T-cell (primary cell): ENCODE data around the gene SPAAR. TPM values are rescaled to one million over a fixed set of nuclear protein-coding genes. Genes with fewer than 3 reads are reported as not detected.
"Not testable (repeated sequence)": the region's sequence is repeated elsewhere in the genome, so short reads cannot be mapped to it uniquely, and the experiment has no call there.

Experiments
- ATAC-seq, 4 experiments: fragments of 200-7000 bp in 3 of 4; fragments of 150-1000 bp in 1 of 4; cut with Tn5 transposase; replicated peaks in 1 of 4; 1 replicate in 3 of 4; 2 replicates in 1 of 4; pipeline ENCODE4 v1.10.0; 2021; ENCODE audit warnings: moderate library complexity in 3 of 4, mild to moderate bottlenecking in 2 of 4, moderate number of reproducible peaks in 1 of 4
- CTCF ChIA-PET, 2 donors: fragments of 300-600 bp; sonication (Branson Sonifier 250); formaldehyde crosslinking; loops; one replicate each; lab custom pipeline; 2022; ENCODE audit warnings: antibody characterized with exemption in 2 of 2; lab: Charles Lee
- POLR2A ChIA-PET, 2 donors: fragments of 300-600 bp; sonication (Branson Sonifier 250); formaldehyde crosslinking; loops; one replicate each; lab custom pipeline; 2022; ENCODE audit warnings: antibody characterized with exemption in 2 of 2; lab: Charles Lee
- DNase-seq, 35 experiments: peaks; one replicate each; pipeline versions ENCODE4 v3.0.0 to v3.0.0-alpha.2; 2013 to 2023
- H3K27ac ChIP-seq: one replicate; pipeline ENCODE4 v1.5.1; 2013; ENCODE audit warnings: low read length
- H3K27me3 ChIP-seq, 2 experiments: replicated peaks in 1 of 2; 1 replicate in 1 of 2; 2 replicates in 1 of 2; pipeline versions ENCODE4 v1.6.1 to v1.7.0; 2013; ENCODE audit warnings: low read length in 1 of 2, mixed read lengths in 1 of 2; ENCODE audit not compliant: control insufficient read depth in 2 of 2, insufficient read depth in 2 of 2; ENCODE audit errors: extremely low read depth in 1 of 2
- H3K36me3 ChIP-seq, 2 donors: 1 replicate in 1 of 2; 2 replicates in 1 of 2; pipeline versions ENCODE4 v1.6.1 to v1.7.0; 2013; ENCODE audit warnings: low read length in 1 of 2; ENCODE audit not compliant: control insufficient read depth in 2 of 2, insufficient read depth in 1 of 2; ENCODE audit errors: extremely low read depth in 1 of 2
- H3K4me1 ChIP-seq, 2 experiments: 1 replicate in 1 of 2; 2 replicates in 1 of 2; pipeline versions ENCODE4 v1.6.1 to v1.7.0; 2013; ENCODE audit warnings: low read length in 2 of 2, mixed read lengths in 1 of 2; ENCODE audit not compliant: insufficient read depth in 2 of 2, control insufficient read depth in 1 of 2; ENCODE audit errors: extremely low read depth in 1 of 2
- H3K4me3 ChIP-seq, 2 donors: 1 replicate in 1 of 2; 2 replicates in 1 of 2; pipeline versions ENCODE4 v1.5.1 to v1.7.0; 2013; ENCODE audit warnings: mild to moderate bottlenecking in 2 of 2, low read length in 1 of 2, moderate library complexity in 1 of 2; ENCODE audit not compliant: control insufficient read depth in 1 of 2; ENCODE audit errors: extremely low read depth in 1 of 2
- H3K9me3 ChIP-seq: 2 replicates; pipeline ENCODE4 v1.7.0; 2013
- H3K27ac Mint-ChIP-seq, 2 donors: one replicate each; pipeline ENCODE4 v1.8.0; 2020 to 2021; ENCODE audit warnings: mild to moderate bottlenecking in 2 of 2, mixed read lengths in 2 of 2
- H3K27me3 Mint-ChIP-seq, 2 donors: one replicate each; pipeline ENCODE4 v1.8.0; 2021 to 2022; ENCODE audit warnings: mixed read lengths in 2 of 2
- H3K36me3 Mint-ChIP-seq: one replicate; pipeline ENCODE4 v1.8.0; 2021; ENCODE audit warnings: mixed read lengths
- H3K4me1 Mint-ChIP-seq, 3 donors: one replicate each; pipeline ENCODE4 v1.8.0; 2020 to 2022; ENCODE audit warnings: mixed read lengths in 3 of 3, mild to moderate bottlenecking in 1 of 3
- H3K4me3 Mint-ChIP-seq, 3 donors: one replicate each; pipeline ENCODE4 v1.8.0; 2020 to 2022; ENCODE audit warnings: mild to moderate bottlenecking in 3 of 3, mixed read lengths in 3 of 3, moderate library complexity in 3 of 3
- H3K9me3 Mint-ChIP-seq, 3 donors: one replicate each; pipeline ENCODE4 v1.8.0; 2020 to 2022; ENCODE audit warnings: mixed read lengths in 3 of 3
- WGBS: methylation state at CpG from one replicate; pipeline ENCODE4 v1.1.5; 2013; ENCODE audit warnings: missing lambda C conversion rate; ENCODE audit not compliant: insufficient coverage; 5-methylcytosine and 5-hydroxymethylcytosine counted together
- total RNA-seq, 35 experiments: library from RNA in 6 of 35; stranded (reverse) in 6 of 35; fragments of 120-200 nt in 1 of 35; gene quantifications; one replicate each; pipeline versions ENCODE4 v1.2.1 to v1.2.4 and lab custom pipeline; 2013 to 2026

SPAAR gene
- total RNA-seq, 5 donors from 2014 or later (not counting 1 experiment from before 2014, with no cell fraction given) = not detected

GRCh38 chr9:35934069-35934468, 24.8 kb downstream of the SPAAR start:
- H3K4me3 Mint-ChIP-seq, DNase-seq, H3K9me3 ChIP-seq, H3K36me3 Mint-ChIP-seq, POLR2A ChIA-PET, H3K27ac Mint-ChIP-seq, H3K27me3 Mint-ChIP-seq, H3K9me3 Mint-ChIP-seq, H3K27me3 ChIP-seq, ATAC-seq, H3K36me3 ChIP-seq, H3K4me3 ChIP-seq, H3K27ac ChIP-seq: not testable (repeated sequence)
- CTCF ChIA-PET = interaction anchor here in 1 of 2 donors (0.6 kb wide), 1 partner anchor 11 kb away, joined by 3 read pairs; no protein-coding TSS in a partner anchor
- 87% methylated on average over 3 of the region's 6 CpGs for WGBS
- H3K4me1 ChIP-seq = peaks cover 16 to 23% of the 10 kb centered on the region in 2 experiments
- peaks cover 31 to 38% (median 34%) of the 10 kb centered on the region in 3 donors for H3K4me1 Mint-ChIP-seq

DNA sequence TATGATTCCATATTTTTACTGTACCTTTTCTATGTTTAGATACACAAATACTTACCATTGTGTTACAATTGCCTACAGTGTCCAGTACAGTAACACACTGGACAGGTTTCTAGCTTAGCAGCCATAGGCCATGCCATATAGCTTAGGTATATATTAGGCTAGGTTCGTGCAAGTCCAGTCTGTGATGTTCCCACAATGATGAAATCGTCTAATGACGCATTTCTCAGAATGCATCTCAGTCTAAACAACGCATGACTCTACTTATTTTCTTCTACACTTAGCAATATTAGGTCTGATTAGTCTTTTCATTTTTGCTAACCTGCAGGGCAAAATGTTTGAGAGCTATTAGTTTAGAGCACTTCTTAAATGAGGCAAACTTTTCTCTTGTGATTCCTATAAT, 26.0 kb downstream of the SPAAR start:
- ATAC-seq = no peak
- H3K27ac Mint-ChIP-seq = no peak overlapping the region
- no peak for DNase-seq
- CTCF ChIA-PET = interaction anchor here in 1 of 2 donors (1.6 kb wide), 1 partner anchor 10 kb away, joined by 6 read pairs; no protein-coding TSS in a partner anchor
- no peak overlapping the region for H3K4me3 Mint-ChIP-seq
- no peaks in the 10 kb centered on the region for H3K27me3 Mint-ChIP-seq
- no peak overlapping the region for H3K27ac ChIP-seq
- H3K27me3 ChIP-seq = no peaks in the 10 kb centered on the region
- H3K4me1 Mint-ChIP-seq = peaks cover 43 to 50% (median 46%) of the 10 kb centered on the region in 3 donors
- peaks cover 25 to 31% of the 10 kb centered on the region in 2 experiments for H3K4me1 ChIP-seq
- no peak overlapping the region for H3K4me3 ChIP-seq
- H3K9me3 ChIP-seq = no peaks in the 10 kb centered on the region
- no peaks in the 10 kb centered on the region for H3K36me3 ChIP-seq
- H3K9me3 Mint-ChIP-seq = peaks cover 0 to 7% (median 4%) of the 10 kb centered on the region in 3 donors
- POLR2A ChIA-PET = no interaction called here
- no peaks in the 10 kb centered on the region for H3K36me3 Mint-ChIP-seq
- no CpG with 5 or more reads among the region's 4 CpGs for WGBS

- Histone ChIP-seq H3K36me3 (no peaks in the 10 kb centered on the region), H3K27me3 (no peaks in the 10 kb centered on the region), H3K4me1 (peaks cover 29 to 37% of the 10 kb centered on the region in 2 experiments), H3K4me3 (no peak overlapping the region), H3K27ac (no peak overlapping the region), H3K9me3 (no peaks in the 10 kb centered on the region)
- Mint-ChIP-seq H3K4me1 (peaks cover 49 to 56% (median 53%) of the 10 kb centered on the region in 3 donors), H3K9me3 (peaks cover 0 to 7% (median 4%) of the 10 kb centered on the region in 3 donors), H3K36me3 (no peaks in the 10 kb centered on the region), H3K4me3 (no peak overlapping the region), H3K27me3 (no peaks in the 10 kb centered on the region), H3K27ac (no peak overlapping the region)
- ChIA-PET CTCF (interaction anchor here in 1 of 2 donors (1.6 kb wide), 1 partner anchor 9 kb away, joined by 6 read pairs; no protein-coding TSS in a partner anchor), POLR2A (no interaction called here)
- ATAC-seq (no peak), DNase-seq (no peak)
- WGBS = no CpG with 5 or more reads among the region's 7 CpGs
Observed at GRCh38 chr9:35935755-35936509, 26.6 kb downstream of the SPAAR start.

DNA sequence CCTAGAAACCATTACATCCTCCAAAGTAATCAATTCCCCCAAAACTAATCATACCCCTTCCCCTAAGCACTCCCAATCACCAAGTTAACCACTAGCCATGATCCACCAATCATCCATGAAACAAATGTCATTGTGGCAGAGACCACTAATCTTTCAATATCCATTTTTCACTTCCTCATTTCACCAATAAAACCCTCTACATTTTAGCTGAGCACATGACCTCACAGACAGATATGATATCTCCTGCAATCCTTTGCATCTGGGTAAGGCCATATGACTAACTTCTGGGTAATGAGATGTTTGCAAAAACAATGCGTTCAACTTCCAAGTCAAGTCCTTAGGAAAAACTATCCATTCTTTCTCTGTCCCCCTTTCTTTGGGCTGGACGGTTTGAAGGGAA, 27.9 kb downstream of the SPAAR start:
- POLR2A ChIA-PET = no interaction called here

DNA sequence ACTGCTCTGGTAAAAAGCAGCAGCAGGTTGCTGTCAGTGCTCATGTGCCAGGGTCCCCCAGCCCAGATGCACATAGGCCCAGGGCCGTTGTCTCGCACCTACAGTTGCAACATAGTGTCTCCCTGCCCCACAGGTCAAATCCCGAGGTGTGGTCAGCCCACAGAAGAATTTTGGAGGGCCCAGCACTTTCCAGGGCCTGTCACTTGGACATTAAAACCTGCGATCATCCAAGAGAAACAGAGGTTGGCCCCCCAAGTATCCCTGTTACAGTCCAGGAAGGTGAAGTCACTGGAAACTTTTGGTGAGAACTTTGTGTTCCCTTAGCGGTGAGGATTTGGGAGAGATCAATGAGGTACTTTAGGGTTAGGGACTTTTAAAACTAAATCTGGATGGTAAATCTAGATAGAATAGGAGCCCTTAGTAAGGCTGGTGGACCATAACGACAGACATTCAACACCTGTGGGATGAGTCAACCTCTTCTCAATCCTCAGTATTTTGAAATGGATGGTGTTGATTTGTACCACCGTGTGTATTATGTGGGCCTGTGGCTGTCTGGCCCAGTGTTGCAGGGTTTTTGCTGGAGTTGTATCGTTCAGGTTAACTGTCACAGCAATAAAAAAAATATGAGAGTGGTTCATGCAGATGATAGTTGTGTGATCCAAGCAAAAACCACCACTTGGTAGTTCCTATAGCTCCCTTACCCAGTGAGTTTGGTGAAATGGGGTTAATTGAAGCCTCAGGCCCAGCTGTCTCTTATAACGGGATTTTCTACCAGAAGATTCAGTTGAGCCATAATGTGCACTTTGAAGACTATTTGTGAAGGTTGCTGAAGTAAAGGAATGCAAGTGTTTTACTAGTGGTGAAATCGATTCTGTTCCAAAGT, 29.4 kb downstream of the SPAAR start:
- H3K27me3 ChIP-seq = no peaks in the 10 kb centered on the region
- no peak overlapping the region for H3K4me3 ChIP-seq
- peaks cover 54% of the 10 kb centered on the region in 2 experiments for H3K4me1 ChIP-seq
- Mint-ChIP-seq H3K27ac (peak overlapping the region; percentile 88 to 89), H3K36me3 (no peaks in the 10 kb centered on the region), H3K9me3 (peaks cover 0 to 7% (median 4%) of the 10 kb centered on the region in 3 donors), H3K4me1 (peaks cover 65 to 71% (median 68%) of the 10 kb centered on the region in 3 donors), H3K4me3 (peak overlapping the region in 1 of 3 donors; percentile 63), H3K27me3 (no peaks in the 10 kb centered on the region)
- no peaks in the 10 kb centered on the region for H3K9me3 ChIP-seq
- ChIA-PET CTCF (interaction anchor here in 1 of 2 donors (0.6 to 1.9 kb wide), 2 partner anchors 14 to 728 kb away, joined by 4 to 6 read pairs; no protein-coding TSS in a partner anchor), POLR2A (interaction anchor here (0.6 to 0.7 kb wide), 3 partner anchors 81 to 952 kb away, joined by 3 to 5 read pairs (median 4); no protein-coding TSS in a partner anchor)
- no peak for DNase-seq
- peak overlapping the region; percentile 6 for H3K27ac ChIP-seq
- 87% methylated on average over 5 of the region's 10 CpGs for WGBS
- ATAC-seq = no peak
- H3K36me3 ChIP-seq = no peaks in the 10 kb centered on the region

More for the DNA sequence above, 27.9 kb downstream of the SPAAR start:
- no peaks in the 10 kb centered on the region for H3K36me3 ChIP-seq
- peaks cover 62 to 69% (median 66%) of the 10 kb centered on the region in 3 donors for H3K4me1 Mint-ChIP-seq
- no peaks in the 10 kb centered on the region for H3K9me3 ChIP-seq
- H3K36me3 Mint-ChIP-seq = no peaks in the 10 kb centered on the region
- DNase-seq (no peak), ATAC-seq (no peak)
- no peaks in the 10 kb centered on the region for H3K27me3 ChIP-seq
- CTCF ChIA-PET = no interaction called here
- H3K4me3 ChIP-seq = no peak overlapping the region
- no peak overlapping the region for H3K27ac Mint-ChIP-seq
- peaks cover 40 to 49% of the 10 kb centered on the region in 2 experiments for H3K4me1 ChIP-seq
- no peaks in the 10 kb centered on the region for H3K27me3 Mint-ChIP-seq
- H3K27ac ChIP-seq = no peak overlapping the region
- H3K4me3 Mint-ChIP-seq = peak overlapping the region in 1 of 3 donors; percentile 63
- peaks cover 0 to 7% (median 4%) of the 10 kb centered on the region in 3 donors for H3K9me3 Mint-ChIP-seq
- no CpG with 5 or more reads among the region's 2 CpGs for WGBS
